ENCODE measurements around the gene MRTFA. TPM values are rescaled to one million over a fixed set of nuclear protein-coding genes. Genes with fewer than 3 reads are reported as not detected.

MRTFA gene
- total RNA-seq, 1 experiment from 2014 or later: 28.0 TPM

DNA sequence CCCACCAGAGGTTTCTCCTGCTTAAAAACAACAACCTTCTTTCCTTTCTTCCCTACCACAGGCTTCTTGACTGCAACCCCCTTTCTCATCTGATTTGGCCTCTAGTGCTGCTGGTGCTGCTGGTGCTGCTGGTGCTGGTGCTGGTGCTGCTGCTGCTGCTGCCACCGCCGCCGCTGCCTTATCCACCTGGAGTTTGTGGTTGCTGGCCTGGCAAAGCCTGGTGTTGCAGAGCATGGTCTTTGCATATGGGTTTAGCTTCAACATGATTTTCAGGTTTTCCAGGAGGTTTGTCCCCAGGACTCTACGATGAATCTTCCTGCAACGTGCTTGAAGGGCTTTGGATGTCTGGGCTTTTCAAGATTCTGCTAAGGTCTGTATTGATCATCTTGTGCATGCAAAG, 49.7 kb downstream of the MRTFA start:
- ATAC-seq (no peak), DNase-seq (ENCODE audit: low read depth, low spot score) (no peak)
- Histone ChIP-seq H3K9me3 (ENCODE audit: control insufficient read depth in 1 of 2, insufficient read depth in 1 of 2, low read depth in 1 of 2, low read length in 2 of 2) (0 out of 4 replicates have a peak, but pooled peaks cover 0 to 2% of the 10 kb centered on the region in 2 experiments), H2AFZ (ENCODE audit: low read depth, low read length, poor library complexity, severe bottlenecking) (no peak overlapping the region), H3K27me3 (ENCODE audit: insufficient read depth, low read length) (no peaks in the 10 kb centered on the region), H3K9me2 (ENCODE audit: insufficient read depth) (no peaks in the 10 kb centered on the region), H3K9ac (ENCODE audit: low read length) (no peak overlapping the region), H3K4me3 (replicated peaks in 1 of 2; ENCODE audit: low read depth in 1 of 2, low read length in 2 of 2) (no peak overlapping the region), H3K4me2 (ENCODE audit: low read length) (no peak overlapping the region), H3K79me2 (ENCODE audit: insufficient read depth, low read length) (0 out of 2 replicates have a peak, but pooled peaks cover 5% of the 10 kb centered on the region), H3K4me1 (ENCODE audit: control insufficient read depth in 1 of 2, insufficient read depth in 2 of 2, low read length in 2 of 2) (no peaks in the 10 kb centered on the region), H3K36me3 (ENCODE audit: control insufficient read depth in 1 of 2, insufficient read depth in 2 of 2, low read length in 2 of 2) (no peaks in the 10 kb centered on the region), H3K27ac (ENCODE audit: low read depth, low read length) (no peak overlapping the region), H4K20me1 (ENCODE audit: insufficient read depth) (no peaks in the 10 kb centered on the region; the same call in 1 of the 2 replicates)
- ChIA-PET CTCF (no interaction called here), POLR2A (no interaction called here), RAD21 (ENCODE audit: low non-redundant PET in 1 of 2, low total read pairs in 2 of 2, uncharacterized antibody in 2 of 2, unreplicated experiment in 2 of 2) (no interaction called here)
- no TSS peak for BruUV-seq (replicated peaks)
- intact Hi-C loops (cut with micrococcal nuclease): no loop called here
- TF ChIP-seq, protein P1, sequence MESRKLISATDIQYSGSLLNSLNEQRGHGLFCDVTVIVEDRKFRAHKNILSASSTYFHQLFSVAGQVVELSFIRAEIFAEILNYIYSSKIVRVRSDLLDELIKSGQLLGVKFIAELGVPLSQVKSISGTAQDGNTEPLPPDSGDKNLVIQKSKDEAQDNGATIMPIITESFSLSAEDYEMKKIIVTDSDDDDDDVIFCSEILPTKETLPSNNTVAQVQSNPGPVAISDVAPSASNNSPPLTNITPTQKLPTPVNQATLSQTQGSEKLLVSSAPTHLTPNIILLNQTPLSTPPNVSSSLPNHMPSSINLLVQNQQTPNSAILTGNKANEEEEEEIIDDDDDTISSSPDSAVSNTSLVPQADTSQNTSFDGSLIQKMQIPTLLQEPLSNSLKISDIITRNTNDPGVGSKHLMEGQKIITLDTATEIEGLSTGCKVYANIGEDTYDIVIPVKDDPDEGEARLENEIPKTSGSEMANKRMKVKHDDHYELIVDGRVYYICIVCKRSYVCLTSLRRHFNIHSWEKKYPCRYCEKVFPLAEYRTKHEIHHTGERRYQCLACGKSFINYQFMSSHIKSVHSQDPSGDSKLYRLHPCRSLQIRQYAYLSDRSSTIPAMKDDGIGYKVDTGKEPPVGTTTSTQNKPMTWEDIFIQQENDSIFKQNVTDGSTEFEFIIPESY (IDR thresholded peaks at IDR 0.05; ENCODE audit: extremely low read depth, insufficient replicate concordance, low read length): no peak
- TF ChIP-seq SP1 (IDR thresholded peaks at IDR 0.05; ENCODE audit: low read depth) (no peak), SRF (IDR thresholded peaks at IDR 0.05; ENCODE audit: low read depth) (no peak), POLR2AphosphoS5 (IDR thresholded peaks at IDR 0.05; ENCODE audit: low read depth, low read length) (no peak), SIN3A (IDR thresholded peaks at IDR 0.05; ENCODE audit: low read depth) (no peak), TCF7L2 (IDR thresholded peaks at IDR 0.05; ENCODE audit: borderline replicate concordance, extremely low read depth, insufficient read depth, insufficient read length) (no peak), FOSL1 (IDR thresholded peaks at IDR 0.05; ENCODE audit: low read depth) (no peak), CEBPB (IDR thresholded peaks at IDR 0.05; ENCODE audit: low read depth) (no peak), JUND (IDR thresholded peaks at IDR 0.05) (no peak), ZFX (IDR thresholded peaks at IDR 0.05) (no peak)
- TF ChIP-seq, protein P2, sequence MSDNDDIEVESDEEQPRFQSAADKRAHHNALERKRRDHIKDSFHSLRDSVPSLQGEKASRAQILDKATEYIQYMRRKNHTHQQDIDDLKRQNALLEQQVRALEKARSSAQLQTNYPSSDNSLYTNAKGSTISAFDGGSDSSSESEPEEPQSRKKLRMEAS (IDR thresholded peaks at IDR 0.05): no peak
- TF ChIP-seq, protein P3, sequence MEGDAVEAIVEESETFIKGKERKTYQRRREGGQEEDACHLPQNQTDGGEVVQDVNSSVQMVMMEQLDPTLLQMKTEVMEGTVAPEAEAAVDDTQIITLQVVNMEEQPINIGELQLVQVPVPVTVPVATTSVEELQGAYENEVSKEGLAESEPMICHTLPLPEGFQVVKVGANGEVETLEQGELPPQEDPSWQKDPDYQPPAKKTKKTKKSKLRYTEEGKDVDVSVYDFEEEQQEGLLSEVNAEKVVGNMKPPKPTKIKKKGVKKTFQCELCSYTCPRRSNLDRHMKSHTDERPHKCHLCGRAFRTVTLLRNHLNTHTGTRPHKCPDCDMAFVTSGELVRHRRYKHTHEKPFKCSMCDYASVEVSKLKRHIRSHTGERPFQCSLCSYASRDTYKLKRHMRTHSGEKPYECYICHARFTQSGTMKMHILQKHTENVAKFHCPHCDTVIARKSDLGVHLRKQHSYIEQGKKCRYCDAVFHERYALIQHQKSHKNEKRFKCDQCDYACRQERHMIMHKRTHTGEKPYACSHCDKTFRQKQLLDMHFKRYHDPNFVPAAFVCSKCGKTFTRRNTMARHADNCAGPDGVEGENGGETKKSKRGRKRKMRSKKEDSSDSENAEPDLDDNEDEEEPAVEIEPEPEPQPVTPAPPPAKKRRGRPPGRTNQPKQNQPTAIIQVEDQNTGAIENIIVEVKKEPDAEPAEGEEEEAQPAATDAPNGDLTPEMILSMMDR (IDR thresholded peaks at IDR 0.05 in 2 of 3, conservative IDR thresholded peaks at IDR 0.05 in 1 of 3; ENCODE audit: borderline replicate concordance in 1 of 3, insufficient read depth in 1 of 3, low read depth in 2 of 3, low read length in 2 of 3): no peak
- TF ChIP-seq, protein P4, sequence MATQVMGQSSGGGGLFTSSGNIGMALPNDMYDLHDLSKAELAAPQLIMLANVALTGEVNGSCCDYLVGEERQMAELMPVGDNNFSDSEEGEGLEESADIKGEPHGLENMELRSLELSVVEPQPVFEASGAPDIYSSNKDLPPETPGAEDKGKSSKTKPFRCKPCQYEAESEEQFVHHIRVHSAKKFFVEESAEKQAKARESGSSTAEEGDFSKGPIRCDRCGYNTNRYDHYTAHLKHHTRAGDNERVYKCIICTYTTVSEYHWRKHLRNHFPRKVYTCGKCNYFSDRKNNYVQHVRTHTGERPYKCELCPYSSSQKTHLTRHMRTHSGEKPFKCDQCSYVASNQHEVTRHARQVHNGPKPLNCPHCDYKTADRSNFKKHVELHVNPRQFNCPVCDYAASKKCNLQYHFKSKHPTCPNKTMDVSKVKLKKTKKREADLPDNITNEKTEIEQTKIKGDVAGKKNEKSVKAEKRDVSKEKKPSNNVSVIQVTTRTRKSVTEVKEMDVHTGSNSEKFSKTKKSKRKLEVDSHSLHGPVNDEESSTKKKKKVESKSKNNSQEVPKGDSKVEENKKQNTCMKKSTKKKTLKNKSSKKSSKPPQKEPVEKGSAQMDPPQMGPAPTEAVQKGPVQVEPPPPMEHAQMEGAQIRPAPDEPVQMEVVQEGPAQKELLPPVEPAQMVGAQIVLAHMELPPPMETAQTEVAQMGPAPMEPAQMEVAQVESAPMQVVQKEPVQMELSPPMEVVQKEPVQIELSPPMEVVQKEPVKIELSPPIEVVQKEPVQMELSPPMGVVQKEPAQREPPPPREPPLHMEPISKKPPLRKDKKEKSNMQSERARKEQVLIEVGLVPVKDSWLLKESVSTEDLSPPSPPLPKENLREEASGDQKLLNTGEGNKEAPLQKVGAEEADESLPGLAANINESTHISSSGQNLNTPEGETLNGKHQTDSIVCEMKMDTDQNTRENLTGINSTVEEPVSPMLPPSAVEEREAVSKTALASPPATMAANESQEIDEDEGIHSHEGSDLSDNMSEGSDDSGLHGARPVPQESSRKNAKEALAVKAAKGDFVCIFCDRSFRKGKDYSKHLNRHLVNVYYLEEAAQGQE (IDR thresholded peaks at IDR 0.05; ENCODE audit: low read depth): no peak
